ENCODE results near the gene AMOTL1.
A peak's percentile ranks its signal among the peaks of the same experiment; 100 is the strongest.

Gene AMOTL1, protein sequence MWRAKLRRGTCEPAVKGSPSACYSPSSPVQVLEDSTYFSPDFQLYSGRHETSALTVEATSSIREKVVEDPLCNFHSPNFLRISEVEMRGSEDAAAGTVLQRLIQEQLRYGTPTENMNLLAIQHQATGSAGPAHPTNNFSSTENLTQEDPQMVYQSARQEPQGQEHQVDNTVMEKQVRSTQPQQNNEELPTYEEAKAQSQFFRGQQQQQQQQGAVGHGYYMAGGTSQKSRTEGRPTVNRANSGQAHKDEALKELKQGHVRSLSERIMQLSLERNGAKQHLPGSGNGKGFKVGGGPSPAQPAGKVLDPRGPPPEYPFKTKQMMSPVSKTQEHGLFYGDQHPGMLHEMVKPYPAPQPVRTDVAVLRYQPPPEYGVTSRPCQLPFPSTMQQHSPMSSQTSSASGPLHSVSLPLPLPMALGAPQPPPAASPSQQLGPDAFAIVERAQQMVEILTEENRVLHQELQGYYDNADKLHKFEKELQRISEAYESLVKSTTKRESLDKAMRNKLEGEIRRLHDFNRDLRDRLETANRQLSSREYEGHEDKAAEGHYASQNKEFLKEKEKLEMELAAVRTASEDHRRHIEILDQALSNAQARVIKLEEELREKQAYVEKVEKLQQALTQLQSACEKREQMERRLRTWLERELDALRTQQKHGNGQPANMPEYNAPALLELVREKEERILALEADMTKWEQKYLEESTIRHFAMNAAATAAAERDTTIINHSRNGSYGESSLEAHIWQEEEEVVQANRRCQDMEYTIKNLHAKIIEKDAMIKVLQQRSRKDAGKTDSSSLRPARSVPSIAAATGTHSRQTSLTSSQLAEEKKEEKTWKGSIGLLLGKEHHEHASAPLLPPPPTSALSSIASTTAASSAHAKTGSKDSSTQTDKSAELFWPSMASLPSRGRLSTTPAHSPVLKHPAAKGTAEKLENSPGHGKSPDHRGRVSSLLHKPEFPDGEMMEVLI

GRCh38 chr11:94767701-94768601 is at the start of gene AMOTL1:
Gene AMOTL1 (plus strand): TSS chr11:94768356. CDS start chr11:94768512, 156 bp downstream.
- peak; percentile 80 for DNase-seq

DNA sequence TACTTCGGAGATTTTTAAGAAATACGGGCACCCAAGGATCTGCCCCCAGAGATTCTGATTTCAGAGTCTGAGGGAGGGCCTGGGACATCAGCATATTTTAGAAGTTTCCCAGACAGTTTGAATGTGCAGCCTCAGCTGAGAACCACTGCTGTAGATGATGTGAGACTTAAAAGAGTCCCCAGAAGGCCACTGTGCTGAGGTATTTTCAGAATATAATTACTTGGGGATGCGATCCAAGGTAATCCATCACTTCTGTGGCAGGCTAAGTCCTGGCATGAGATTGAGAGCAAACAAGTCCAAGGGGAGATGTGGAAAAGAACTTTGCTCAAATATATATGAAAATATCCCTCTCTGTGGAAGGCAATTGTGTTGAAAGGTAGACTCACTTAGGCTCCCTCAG is 48.3 kb upstream of the AMOTL1 start:
- no peak for DNase-seq

DNA sequence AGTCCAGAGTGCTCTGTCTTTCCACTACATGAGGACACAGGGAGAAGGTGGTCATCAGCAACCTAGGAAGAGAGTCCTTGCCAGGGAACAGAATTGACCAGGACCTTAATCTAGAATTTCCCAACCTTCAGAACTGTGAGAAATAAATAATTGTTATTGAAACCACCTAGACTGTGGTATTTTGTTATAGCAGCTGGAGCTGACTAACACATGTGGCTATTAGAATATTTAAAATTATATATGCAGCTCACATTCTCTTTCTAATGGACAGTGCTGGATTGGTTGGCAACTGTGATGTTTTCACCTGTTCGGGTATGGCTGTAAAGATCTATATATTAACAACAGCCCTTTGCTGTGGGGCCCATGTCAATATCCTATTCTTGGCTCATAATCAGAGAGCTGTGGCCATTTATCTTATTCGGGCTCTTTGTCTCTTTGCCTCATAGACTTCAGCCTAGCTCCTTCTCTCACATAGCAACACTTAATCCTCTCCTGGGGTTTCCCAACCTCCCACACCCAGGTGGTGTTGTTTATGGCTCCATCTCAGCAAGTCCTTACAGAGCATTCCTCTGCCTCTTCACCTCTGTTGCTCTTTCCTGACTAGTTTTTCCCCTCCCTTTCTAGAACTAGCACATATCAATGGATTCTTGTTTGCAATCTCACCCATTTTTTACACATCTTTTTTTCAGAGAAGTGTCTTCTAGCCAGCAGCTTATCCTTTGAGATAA is 46.4 kb upstream of the AMOTL1 start:
- no peak for DNase-seq

GRCh38 chr11:94722735-94723134 is 45.4 kb upstream of the AMOTL1 start:
- DNase-seq: no peak

GRCh38 chr11:94725097-94725496 is 43.1 kb upstream of the AMOTL1 start:
- no peak for DNase-seq

DNA sequence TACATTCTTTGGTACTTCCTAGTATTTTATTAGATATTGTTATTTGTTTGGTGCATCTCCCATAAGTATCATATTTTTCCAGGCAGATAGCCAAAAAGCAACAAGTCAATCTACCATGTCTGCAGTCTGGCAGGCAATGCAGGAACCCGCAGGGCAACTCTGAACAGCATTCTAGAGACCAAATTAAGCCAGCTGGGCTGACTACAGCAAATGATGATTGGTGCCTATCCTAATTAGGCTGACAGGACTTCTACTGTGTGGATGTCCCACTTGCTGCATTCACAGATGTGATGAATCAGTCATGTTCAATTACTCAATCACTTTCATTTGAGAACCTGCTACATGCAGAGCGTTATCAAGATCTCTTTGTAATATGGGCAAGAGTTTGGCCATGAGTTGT is 40.3 kb upstream of the AMOTL1 start:
- DNase-seq: no peak

- no peak for DNase-seq
Measured at GRCh38 chr11:94728541-94728940, 39.6 kb upstream of the AMOTL1 start.

GRCh38 chr11:94728966-94729751 is 39.0 kb upstream of the AMOTL1 start:
- no peak for DNase-seq

DNA sequence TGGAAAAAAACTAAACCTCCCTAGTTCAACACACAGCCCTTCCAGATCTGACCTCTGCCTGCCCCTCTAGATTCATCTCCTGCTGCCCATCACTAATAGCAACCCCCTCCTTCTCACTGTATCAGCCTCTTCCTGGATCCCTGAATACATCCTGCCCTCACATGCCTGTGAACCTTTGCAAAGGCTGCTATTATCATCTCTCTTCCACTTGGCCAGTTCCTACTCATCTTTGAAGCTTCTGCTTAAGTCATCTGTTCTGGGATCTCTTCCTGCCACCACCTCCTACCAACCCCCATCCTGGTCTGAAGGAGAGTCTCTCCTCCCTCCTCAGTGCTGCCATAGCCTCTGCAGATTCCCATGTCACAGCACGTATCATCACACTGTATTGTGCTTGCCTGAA is 38.0 kb upstream of the AMOTL1 start:
- no peak for DNase-seq

DNA sequence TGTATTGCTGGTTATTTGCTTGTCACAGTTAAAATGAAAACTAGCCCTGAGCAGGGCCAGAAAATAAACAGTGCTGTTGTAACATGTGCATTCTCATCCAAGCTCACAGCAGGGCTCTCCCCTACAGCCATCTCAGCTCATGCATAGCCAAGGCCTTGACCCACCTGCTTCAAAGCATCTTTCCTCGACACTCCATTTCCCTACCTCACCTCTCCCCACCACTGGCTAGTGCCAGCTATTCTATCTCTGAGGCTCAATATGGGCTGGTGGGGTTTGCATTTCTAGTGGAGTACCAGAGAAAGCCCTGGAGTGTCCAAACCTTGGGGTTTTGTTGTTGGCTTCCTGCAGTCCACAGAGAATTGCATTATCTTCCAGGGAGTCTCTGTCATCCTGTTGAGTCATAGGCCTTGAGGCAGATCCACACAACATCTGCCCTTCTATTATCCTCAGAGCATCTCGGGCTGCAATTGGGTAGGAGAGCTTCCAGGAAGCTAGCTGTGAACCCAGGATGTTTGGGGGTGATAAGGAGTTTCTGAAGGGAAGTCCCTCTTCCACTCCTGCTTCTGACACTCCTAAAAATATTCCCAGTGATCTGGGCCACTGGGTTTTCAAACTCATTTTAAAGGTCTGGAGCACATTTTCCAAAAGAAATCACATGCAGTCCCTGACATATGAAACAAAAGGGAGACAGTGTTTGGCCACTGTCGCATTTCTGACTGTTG is 36.1 kb upstream of the AMOTL1 start:
- no peak for DNase-seq

DNA sequence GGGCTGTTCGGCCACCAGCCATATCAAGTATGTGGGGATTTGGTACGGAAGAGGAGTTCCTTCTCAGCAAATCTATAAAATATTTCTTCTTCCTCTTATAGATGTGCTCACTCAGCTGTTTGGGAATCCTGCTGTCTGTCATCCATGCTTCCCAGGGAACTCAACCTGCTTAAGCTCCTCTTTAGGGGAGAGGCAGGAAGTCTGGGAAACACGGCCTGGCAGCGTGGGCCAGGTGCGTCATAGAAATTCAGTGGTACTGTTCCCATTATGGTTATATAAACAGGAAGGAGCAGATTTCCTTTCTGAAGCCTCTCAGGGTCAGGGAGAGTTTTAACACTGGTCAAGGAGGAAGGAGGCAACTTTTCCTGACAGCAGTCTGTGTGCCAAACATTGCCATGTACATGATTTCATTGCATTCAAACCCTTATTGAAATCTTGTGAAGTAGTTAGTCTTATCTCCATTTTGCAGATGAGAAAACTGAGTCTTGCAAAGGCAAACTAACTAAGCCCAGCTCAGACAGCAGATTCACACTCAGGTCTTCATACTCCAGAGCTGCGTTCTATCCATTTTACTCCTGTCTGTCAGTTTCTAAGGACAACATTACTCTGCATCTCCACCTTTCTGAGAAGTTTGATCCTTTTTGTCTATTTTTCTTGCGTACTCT is 35.4 kb upstream of the AMOTL1 start:
- no peak for DNase-seq

DNA sequence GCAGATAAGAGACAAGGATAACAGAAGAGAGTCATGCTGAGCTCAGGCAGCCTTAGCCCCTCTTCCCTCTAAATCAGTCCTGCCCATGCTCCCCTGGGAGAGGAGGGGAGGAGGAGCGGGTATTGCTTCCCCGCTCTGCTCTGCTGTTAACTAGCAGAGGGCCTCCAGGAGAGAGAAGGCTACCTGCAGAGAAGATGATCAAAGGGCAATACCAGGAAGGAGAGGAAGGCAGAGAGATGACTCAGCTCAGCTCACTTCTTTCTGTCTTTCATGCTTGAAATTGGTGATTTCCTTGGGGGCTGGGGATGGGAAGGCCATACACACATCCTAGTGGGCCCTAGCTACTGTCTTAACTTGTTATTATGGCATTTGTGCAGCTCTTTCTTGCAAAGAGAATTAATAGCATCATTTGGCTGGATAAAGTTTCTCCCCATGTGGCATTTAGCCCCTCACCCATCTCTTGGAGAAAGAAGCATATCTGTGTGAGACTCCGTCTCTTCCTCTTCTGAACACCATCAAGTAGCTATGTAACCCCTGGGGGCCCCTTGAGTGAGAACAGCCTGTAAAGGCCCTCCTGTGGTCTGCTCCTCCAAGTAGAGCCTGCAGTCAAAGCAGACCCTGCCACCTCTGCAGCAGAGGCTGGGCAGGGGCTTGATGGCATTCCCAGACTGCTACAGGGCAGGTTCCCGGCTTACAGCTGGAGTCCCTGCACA is 33.4 kb upstream of the AMOTL1 start:
- DNase-seq: no peak

- DNase-seq: no peak
Measured at GRCh38 chr11:94735907-94736306, 32.2 kb upstream of the AMOTL1 start.

GRCh38 chr11:94737171-94737611 is 31.0 kb upstream of the AMOTL1 start:
- DNase-seq: no peak

DNA sequence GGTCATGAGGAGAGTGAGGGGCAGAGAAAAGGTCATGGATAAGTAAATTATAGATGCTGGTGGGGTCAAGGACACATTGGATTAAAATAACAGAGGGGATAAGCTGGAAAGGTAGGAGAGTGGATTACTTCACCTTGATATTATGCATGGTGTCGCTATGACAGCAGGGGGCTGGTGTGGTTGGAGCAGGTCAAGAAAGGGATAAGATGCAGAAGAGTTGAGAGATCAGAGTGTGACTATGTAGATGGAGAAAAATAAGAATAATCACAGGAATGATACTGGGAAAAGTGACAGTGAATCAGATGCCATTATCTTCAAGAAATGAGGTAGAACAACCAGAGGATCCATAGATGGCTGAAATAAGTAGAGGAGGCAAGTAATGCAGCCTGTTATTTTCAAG is 29.4 kb upstream of the AMOTL1 start:
- no peak for DNase-seq

DNA sequence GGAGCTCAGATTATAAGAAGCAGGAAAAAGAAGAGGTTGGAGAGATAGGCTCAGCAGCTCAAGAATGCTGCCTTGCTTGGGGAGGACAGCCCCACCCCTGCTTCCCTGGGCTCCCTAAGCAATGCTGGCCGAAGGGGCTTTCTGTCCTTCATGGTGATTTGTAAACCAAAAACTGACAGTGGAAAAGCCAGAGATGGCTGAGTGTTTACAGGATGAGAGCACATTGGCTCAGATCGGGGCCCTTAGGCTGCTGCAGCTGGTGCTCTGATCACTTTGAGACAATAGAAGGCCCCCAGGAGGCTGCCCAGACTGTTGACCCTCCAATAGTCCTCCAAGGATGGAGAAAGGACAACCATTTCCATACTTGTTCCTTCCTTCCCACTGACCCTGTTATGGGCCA is 28.8 kb upstream of the AMOTL1 start:
- DNase-seq: no peak

DNA sequence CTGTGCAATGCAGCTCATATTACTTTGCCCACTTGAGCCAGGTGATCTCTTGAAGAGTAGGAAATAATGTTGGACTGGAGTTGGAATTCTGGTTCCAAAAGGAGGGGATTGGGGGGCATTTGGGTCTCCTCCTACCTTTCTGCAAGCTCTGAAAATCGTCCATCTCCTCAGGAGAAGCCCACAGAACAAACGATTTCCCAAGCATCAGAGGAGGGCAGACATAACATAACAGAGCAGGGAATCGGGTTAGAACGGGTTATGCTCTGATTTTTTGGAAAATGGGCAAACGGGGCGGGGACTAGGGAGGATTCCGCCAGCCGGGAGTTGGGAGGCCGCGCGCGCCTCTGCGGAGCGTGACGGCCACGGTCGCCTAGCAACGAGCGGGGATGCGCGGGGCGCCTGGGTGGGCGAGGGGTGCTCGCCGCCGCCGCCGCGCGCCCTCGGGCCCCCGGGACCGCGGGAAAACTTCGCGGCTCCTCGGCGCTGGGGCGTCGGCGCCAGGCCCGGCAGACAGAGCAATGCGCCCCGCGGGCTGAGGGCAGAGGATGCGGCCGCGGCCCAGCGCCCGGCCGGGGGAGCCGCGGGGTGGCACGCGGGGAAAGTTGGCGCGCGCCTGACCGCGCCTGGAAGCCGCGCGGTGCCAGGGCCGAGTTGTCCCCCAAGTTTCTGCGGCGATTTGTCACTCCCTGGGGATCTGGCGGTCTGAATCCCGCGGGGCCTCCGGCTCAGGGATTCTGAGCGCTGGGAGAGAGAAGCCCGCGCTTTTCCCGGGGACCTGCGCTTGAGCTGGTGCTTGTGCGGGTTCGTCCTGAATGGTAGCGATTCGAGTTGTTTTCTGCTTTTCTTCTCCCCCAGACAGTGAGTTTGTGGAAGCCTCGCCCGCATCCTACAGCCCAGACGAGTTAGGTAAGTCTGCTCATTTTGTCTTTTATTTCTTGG is 27.8 kb upstream of the AMOTL1 start:
- DNase-seq: peak; percentile 21

Measured in NCI-H774 (cell line).